K562 (cell line): ENCODE results near the gene OOSP3. TPM values are rescaled to one million over a fixed set of nuclear protein-coding genes. Genes with fewer than 3 reads are reported as not detected.
A peak's percentile ranks its signal among the peaks of the same experiment; 100 is the strongest.

Source experiments
- ARID1B ChIP-seq: fragments of 450-650 bp; IDR thresholded peaks from 2 replicates; pipeline ENCODE4 v1.6.1; 2016; ENCODE audit warnings: antibody characterized with exemption, mild to moderate bottlenecking, inconsistent platforms
- ARNT ChIP-seq, 2 experiments: fragments of 450-650 bp; IDR thresholded peaks; 2 replicates each; pipeline ENCODE4 v1.6.1; 2016; ENCODE audit warnings: mild to moderate bottlenecking in 1 of 2
- HCFC1 ChIP-seq: IDR thresholded peaks from 2 replicates; pipeline ENCODE4 v1.6.1; 2012; ENCODE audit warnings: low read depth, low read length, improper control_type of control experiment
- NCOA2 ChIP-seq, 2 experiments: fragments of 450-650 bp; IDR thresholded peaks; 2 replicates each; pipeline ENCODE4 v1.6.1; 2018; ENCODE audit warnings: mild to moderate bottlenecking in 2 of 2, moderate library complexity in 1 of 2; ENCODE audit not compliant: partially characterized antibody in 2 of 2
- NFIC ChIP-seq: fragments of 450-650 bp; IDR thresholded peaks from 2 replicates; pipeline ENCODE4 v1.6.1; 2017; ENCODE audit warnings: mild to moderate bottlenecking, inconsistent platforms
- NFXL1 ChIP-seq: fragments of 450-650 bp; formaldehyde crosslinking; IDR thresholded peaks from 2 replicates; pipeline ENCODE4 v1.4.0; 2021; ENCODE audit warnings: mild to moderate bottlenecking
- NR2C2 ChIP-seq, 2 experiments: fragments of 200-800 bp in 1 of 2; sonication (Bioruptor generic) in 1 of 2; sonication (generic) in 1 of 2; formaldehyde crosslinking in 1 of 2; IDR thresholded peaks; 2 replicates each; pipeline versions ENCODE4 v1.6.1 to v1.8.0; 2016 to 2022; ENCODE audit warnings: mild to moderate bottlenecking in 1 of 2, missing compliant biosample characterization in 1 of 2, missing genetic modification characterization in 1 of 2, missing genetic modification reagents in 1 of 2
- NUFIP1 ChIP-seq: fragments of 450-650 bp; IDR thresholded peaks from 2 replicates; pipeline ENCODE4 v1.6.1; 2018; ENCODE audit not compliant: partially characterized antibody
- TEAD4 ChIP-seq, 2 experiments: sonication (generic) in 1 of 2; formaldehyde crosslinking in 1 of 2; IDR thresholded peaks; 2 replicates each; pipeline versions ENCODE4 v1.6.1 to v1.8.0; 2012 to 2022; ENCODE audit warnings: borderline replicate concordance in 1 of 2, inconsistent platforms in 1 of 2, low read length in 1 of 2, mild to moderate bottlenecking in 1 of 2, missing genetic modification reagents in 1 of 2
- YBX1 ChIP-seq: fragments of 450-650 bp; IDR thresholded peaks from 2 replicates; pipeline ENCODE4 v1.7.1; 2016; ENCODE audit warnings: mild to moderate bottlenecking
- ZC3H11A ChIP-seq: IDR thresholded peaks from 2 replicates; pipeline ENCODE4 v1.6.1; 2012; ENCODE audit warnings: low read depth, low read length, improper control_type of control experiment
- ZNF165 ChIP-seq: fragments of 250-450 bp; sonication (Bioruptor Pico); IDR thresholded peaks from 2 replicates; pipeline ENCODE4 v1.4.0; 2020; ENCODE audit warnings: borderline replicate concordance
- ZNF23 ChIP-seq: fragments of 250-450 bp; sonication (Bioruptor Pico); IDR thresholded peaks from 2 replicates; pipeline ENCODE4 v1.4.0; 2020; ENCODE audit warnings: mild to moderate bottlenecking
- polyA plus RNA-seq, 8 experiments: library from polyadenylated mRNA; depleted of rRNA in 4 of 8; stranded (reverse) in 5 of 8; unstranded in 3 of 8; fragments of >200 nt; fragmentation: Nextera tagmentation in 2 of 8; fragmentation: Illumina TruSeq in 1 of 8; extraction: Ambion mirVana in 2 of 8; extraction: Trizol in 1 of 8; gene quantifications; 2 replicates each; pipeline versions ENCODE4 v1.2.1 to v1.2.3, GENCODE V29; 2011 to 2014; ENCODE audit warnings: inconsistent platforms in 1 of 8, missing spikeins in 1 of 8
- total RNA-seq, 7 experiments: library from RNA; depleted of rRNA in 6 of 7; stranded (reverse); fragments of >200 nt in 6 of 7; fragmentation: Illumina TruSeq in 2 of 7; extraction: Trizol in 2 of 7; gene quantifications; 2 replicates each; pipeline versions ENCODE4 v1.2.1 to v1.2.3, GENCODE V29; 2011 to 2021; ENCODE audit warnings: low replicate concordance in 1 of 7
- TF ChIP-seq, protein P1 (sequence below): sonication (generic); formaldehyde crosslinking; IDR thresholded peaks from 2 replicates; pipeline ENCODE4 v1.8.1; 2023; ENCODE audit warnings: missing genetic modification reagents, mild to moderate bottlenecking, borderline replicate concordance
- TF ChIP-seq, protein P2 (sequence below): fragments of 250-450 bp; sonication (Bioruptor Pico); IDR thresholded peaks from 2 replicates; pipeline ENCODE4 v1.4.0; 2020; ENCODE audit warnings: mild to moderate bottlenecking, moderate library complexity, borderline replicate concordance
- TF ChIP-seq, protein P3 (sequence below): sonication (generic); formaldehyde crosslinking; IDR thresholded peaks from 2 replicates; pipeline ENCODE4 v1.8.0; 2022; ENCODE audit warnings: mild to moderate bottlenecking, missing genetic modification reagents
- TF ChIP-seq, protein P4 (sequence below), 2 experiments: IDR thresholded peaks in 1 of 2; conservative IDR thresholded peaks in 1 of 2; 2 replicates each; pipeline ENCODE4 v1.6.1; 2016; ENCODE audit warnings: low read depth in 2 of 2, mild to moderate bottlenecking in 1 of 2, missing compliant biosample characterization in 1 of 2, missing genetic modification characterization in 1 of 2, moderate library complexity in 1 of 2

Gene OOSP3
- total and polyA plus RNA-seq, 9 of the 15 experiments (the other 6 are each of a cell fraction or from before 2014, with no cell fraction given): 0.09 to 0.32 (median 0.15) TPM; not detected in 6

DNA sequence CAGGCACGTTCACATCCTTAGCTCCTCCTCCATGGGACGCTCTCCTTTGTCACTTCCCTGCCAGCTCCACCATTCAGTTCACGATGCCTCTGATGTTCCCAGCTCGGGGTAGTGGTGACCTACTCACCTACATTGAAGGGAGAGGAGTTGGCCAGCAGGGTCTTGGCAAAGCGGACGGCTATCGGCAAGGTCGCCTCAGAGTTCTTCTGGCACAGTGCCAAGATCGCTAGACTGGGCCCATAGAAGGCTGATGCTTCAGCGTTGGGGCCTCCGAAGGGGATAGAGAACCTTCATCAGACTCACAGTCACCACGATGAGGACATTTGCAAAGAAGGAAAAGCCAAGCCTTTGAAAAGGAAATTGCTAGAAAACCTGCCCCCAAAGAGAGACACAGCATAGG is 36.3 kb upstream of the OOSP3 start (continued):
- TF ChIP-seq, protein P1, sequence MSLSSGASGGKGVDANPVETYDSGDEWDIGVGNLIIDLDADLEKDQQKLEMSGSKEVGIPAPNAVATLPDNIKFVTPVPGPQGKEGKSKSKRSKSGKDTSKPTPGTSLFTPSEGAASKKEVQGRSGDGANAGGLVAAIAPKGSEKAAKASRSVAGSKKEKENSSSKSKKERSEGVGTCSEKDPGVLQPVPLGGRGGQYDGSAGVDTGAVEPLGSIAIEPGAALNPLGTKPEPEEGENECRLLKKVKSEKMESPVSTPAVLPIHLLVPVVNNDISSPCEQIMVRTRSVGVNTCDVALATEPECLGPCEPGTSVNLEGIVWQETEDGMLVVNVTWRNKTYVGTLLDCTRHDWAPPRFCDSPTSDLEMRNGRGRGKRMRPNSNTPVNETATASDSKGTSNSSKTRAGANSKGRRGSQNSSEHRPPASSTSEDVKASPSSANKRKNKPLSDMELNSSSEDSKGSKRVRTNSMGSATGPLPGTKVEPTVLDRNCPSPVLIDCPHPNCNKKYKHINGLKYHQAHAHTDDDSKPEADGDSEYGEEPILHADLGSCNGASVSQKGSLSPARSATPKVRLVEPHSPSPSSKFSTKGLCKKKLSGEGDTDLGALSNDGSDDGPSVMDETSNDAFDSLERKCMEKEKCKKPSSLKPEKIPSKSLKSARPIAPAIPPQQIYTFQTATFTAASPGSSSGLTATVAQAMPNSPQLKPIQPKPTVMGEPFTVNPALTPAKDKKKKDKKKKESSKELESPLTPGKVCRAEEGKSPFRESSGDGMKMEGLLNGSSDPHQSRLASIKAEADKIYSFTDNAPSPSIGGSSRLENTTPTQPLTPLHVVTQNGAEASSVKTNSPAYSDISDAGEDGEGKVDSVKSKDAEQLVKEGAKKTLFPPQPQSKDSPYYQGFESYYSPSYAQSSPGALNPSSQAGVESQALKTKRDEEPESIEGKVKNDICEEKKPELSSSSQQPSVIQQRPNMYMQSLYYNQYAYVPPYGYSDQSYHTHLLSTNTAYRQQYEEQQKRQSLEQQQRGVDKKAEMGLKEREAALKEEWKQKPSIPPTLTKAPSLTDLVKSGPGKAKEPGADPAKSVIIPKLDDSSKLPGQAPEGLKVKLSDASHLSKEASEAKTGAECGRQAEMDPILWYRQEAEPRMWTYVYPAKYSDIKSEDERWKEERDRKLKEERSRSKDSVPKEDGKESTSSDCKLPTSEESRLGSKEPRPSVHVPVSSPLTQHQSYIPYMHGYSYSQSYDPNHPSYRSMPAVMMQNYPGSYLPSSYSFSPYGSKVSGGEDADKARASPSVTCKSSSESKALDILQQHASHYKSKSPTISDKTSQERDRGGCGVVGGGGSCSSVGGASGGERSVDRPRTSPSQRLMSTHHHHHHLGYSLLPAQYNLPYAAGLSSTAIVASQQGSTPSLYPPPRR: no peak
- peak; percentile 35 for TF ChIP-seq ARID1B
- TF ChIP-seq ARNT (IDR thresholded peaks at IDR 0.05): no peak
- no peak for TF ChIP-seq ZC3H11A
- TF ChIP-seq YBX1: no peak
- TF ChIP-seq, protein P2, sequence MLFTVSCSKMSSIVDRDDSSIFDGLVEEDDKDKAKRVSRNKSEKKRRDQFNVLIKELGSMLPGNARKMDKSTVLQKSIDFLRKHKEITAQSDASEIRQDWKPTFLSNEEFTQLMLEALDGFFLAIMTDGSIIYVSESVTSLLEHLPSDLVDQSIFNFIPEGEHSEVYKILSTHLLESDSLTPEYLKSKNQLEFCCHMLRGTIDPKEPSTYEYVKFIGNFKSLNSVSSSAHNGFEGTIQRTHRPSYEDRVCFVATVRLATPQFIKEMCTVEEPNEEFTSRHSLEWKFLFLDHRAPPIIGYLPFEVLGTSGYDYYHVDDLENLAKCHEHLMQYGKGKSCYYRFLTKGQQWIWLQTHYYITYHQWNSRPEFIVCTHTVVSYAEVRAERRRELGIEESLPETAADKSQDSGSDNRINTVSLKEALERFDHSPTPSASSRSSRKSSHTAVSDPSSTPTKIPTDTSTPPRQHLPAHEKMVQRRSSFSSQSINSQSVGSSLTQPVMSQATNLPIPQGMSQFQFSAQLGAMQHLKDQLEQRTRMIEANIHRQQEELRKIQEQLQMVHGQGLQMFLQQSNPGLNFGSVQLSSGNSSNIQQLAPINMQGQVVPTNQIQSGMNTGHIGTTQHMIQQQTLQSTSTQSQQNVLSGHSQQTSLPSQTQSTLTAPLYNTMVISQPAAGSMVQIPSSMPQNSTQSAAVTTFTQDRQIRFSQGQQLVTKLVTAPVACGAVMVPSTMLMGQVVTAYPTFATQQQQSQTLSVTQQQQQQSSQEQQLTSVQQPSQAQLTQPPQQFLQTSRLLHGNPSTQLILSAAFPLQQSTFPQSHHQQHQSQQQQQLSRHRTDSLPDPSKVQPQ: no peak
- TF ChIP-seq ZNF23 (CRISPR knock-in tag): no peak
- no peak for TF ChIP-seq NR2C2 (CRISPR knock-in tag; IDR thresholded peaks at IDR 0.05)
- no peak for TF ChIP-seq NR2C2 (tag; IDR thresholded peaks at IDR 0.05)
- TF ChIP-seq ZNF165 (CRISPR knock-in tag): no peak
- no peak for TF ChIP-seq NUFIP1
- TF ChIP-seq NCOA2 (IDR thresholded peaks at IDR 0.05; ENCODE audit: partially characterized antibody in 2 of 2): peak in 1 of 2 experiments; percentile 90
- TF ChIP-seq, protein P3, sequence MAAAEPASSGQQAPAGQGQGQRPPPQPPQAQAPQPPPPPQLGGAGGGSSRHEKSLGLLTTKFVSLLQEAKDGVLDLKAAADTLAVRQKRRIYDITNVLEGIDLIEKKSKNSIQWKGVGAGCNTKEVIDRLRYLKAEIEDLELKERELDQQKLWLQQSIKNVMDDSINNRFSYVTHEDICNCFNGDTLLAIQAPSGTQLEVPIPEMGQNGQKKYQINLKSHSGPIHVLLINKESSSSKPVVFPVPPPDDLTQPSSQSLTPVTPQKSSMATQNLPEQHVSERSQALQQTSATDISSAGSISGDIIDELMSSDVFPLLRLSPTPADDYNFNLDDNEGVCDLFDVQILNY (CRISPR knock-in tag): no peak
- peak; percentile 100 for TF ChIP-seq NFIC
- TF ChIP-seq NFXL1: no peak
- TF ChIP-seq, protein P4, sequence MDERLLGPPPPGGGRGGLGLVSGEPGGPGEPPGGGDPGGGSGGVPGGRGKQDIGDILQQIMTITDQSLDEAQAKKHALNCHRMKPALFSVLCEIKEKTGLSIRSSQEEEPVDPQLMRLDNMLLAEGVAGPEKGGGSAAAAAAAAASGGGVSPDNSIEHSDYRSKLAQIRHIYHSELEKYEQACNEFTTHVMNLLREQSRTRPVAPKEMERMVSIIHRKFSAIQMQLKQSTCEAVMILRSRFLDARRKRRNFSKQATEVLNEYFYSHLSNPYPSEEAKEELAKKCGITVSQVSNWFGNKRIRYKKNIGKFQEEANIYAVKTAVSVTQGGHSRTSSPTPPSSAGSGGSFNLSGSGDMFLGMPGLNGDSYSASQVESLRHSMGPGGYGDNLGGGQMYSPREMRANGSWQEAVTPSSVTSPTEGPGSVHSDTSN (CRISPR knock-in tag; IDR thresholded peaks at IDR 0.05; ENCODE audit: low read depth): no peak
- TF ChIP-seq, protein P4 (tag; conservative IDR thresholded peaks at IDR 0.05; ENCODE audit: low read depth): no peak
- TF ChIP-seq TEAD4 (IDR thresholded peaks at IDR 0.05; ENCODE audit: low read length): no peak
- no peak for TF ChIP-seq TEAD4 (CRISPR knock-in tag; IDR thresholded peaks at IDR 0.05; ENCODE audit: borderline replicate concordance)
- no peak for TF ChIP-seq HCFC1
